ENCODE results near the gene CLIP2. TPM values are rescaled to one million over a fixed set of nuclear protein-coding genes. Genes with fewer than 3 reads are reported as not detected.

The CLIP2 gene
- polyA plus RNA-seq, 3 donors: 24.0 to 31.2 (median 29.8) TPM

Other genes with a start within 250 kb of the CLIP2 start
- 10 to 100 TPM; 21.3 to 27.6 (median 26.8) TPM for gene LIMK1, start 205.6 kb upstream of the CLIP2 start, polyA plus RNA-seq (ENCODE audit: insufficient read length in 3 of 3)
- gene EIF4H, start 115.1 kb upstream of the CLIP2 start, polyA plus RNA-seq (ENCODE audit: insufficient read length in 3 of 3): 100 to 1,000 TPM; 286 to 298 (median 287) TPM
- 1 to 10 TPM; 3.7 to 4.1 (median 3.7) TPM for gene LAT2, start 79.4 kb upstream of the CLIP2 start, polyA plus RNA-seq (ENCODE audit: insufficient read length in 3 of 3)
- gene RFC2, start 35.0 kb upstream of the CLIP2 start, polyA plus RNA-seq (ENCODE audit: insufficient read length in 3 of 3): 10 to 100 TPM; 34.8 to 37.8 (median 36.6) TPM
- gene GTF2IRD1, start 164.5 kb downstream of the CLIP2 start, polyA plus RNA-seq (ENCODE audit: insufficient read length in 3 of 3): 10 to 100 TPM; 51.5 to 56.0 (median 55.9) TPM